ENCODE results near the gene SRSF2. TPM values are rescaled to one million over a fixed set of nuclear protein-coding genes. Genes with fewer than 3 reads are reported as not detected.

Gene SRSF2
- total and polyA plus RNA-seq, 9 donors: 111 to 238 (median 218) TPM

GRCh38 chr17:76722279-76722678 is 14.9 kb downstream of the SRSF2 start:
- 100% methylated on average over 4 of the region's 8 CpGs for WGBS (ENCODE audit: insufficient coverage)
- Histone ChIP-seq H3K36me3 (ENCODE audit: control insufficient read depth, insufficient read depth, low read length) (peaks cover 66% of the 10 kb centered on the region), H3K4me3 (ENCODE audit: low read length) (no peak overlapping the region), H3K9me3 (replicated peaks; ENCODE audit: control insufficient read depth, low read depth, low read length) (no peaks in the 10 kb centered on the region), H3K27me3 (ENCODE audit: control insufficient read depth, insufficient read depth, low read length) (no peaks in the 10 kb centered on the region), H3K4me1 (ENCODE audit: control insufficient read depth, insufficient read depth, low read length) (peaks cover 13% of the 10 kb centered on the region), H3K27ac (ENCODE audit: low read length) (no peak overlapping the region)
- DNase-seq: no peak

- no peaks in the 10 kb centered on the region for H3K27me3 ChIP-seq (ENCODE audit: control insufficient read depth, insufficient read depth, low read length)
- no peak for DNase-seq
- 95% methylated on average over 5 of the region's 10 CpGs for WGBS (ENCODE audit: insufficient coverage)
- peaks cover 74% of the 10 kb centered on the region for H3K36me3 ChIP-seq (ENCODE audit: control insufficient read depth, insufficient read depth, low read length)
- peaks cover 11% of the 10 kb centered on the region for H3K4me1 ChIP-seq (ENCODE audit: control insufficient read depth, insufficient read depth, low read length)
- H3K9me3 ChIP-seq (replicated peaks; ENCODE audit: control insufficient read depth, low read depth, low read length): no peaks in the 10 kb centered on the region
- no peak overlapping the region for H3K4me3 ChIP-seq (ENCODE audit: low read length)
- no peak overlapping the region for H3K27ac ChIP-seq (ENCODE audit: low read length)
Observed at GRCh38 chr17:76721463-76721862, 15.7 kb downstream of the SRSF2 start.

- H3K27me3 ChIP-seq (ENCODE audit: control insufficient read depth, insufficient read depth, low read length): no peaks in the 10 kb centered on the region
- DNase-seq: no peak
- no peak overlapping the region for H3K27ac ChIP-seq (ENCODE audit: low read length)
- WGBS (ENCODE audit: insufficient coverage): 98% methylated on average over 4 of the region's 9 CpGs
- no peaks in the 10 kb centered on the region for H3K9me3 ChIP-seq (replicated peaks; ENCODE audit: control insufficient read depth, low read depth, low read length)
- H3K4me3 ChIP-seq (ENCODE audit: low read length): no peak overlapping the region
- H3K4me1 ChIP-seq (ENCODE audit: control insufficient read depth, insufficient read depth, low read length): peaks cover 11% of the 10 kb centered on the region
- H3K36me3 ChIP-seq (ENCODE audit: control insufficient read depth, insufficient read depth, low read length): peaks cover 79% of the 10 kb centered on the region
Observed at GRCh38 chr17:76720941-76721340, 16.2 kb downstream of the SRSF2 start.

- peaks cover 6% of the 10 kb centered on the region for H3K4me1 ChIP-seq (ENCODE audit: control insufficient read depth, insufficient read depth, low read length)
- no peak overlapping the region for H3K27ac ChIP-seq (ENCODE audit: low read length)
Observed at GRCh38 chr17:76720211-76720610, 16.9 kb downstream of the SRSF2 start.

GRCh38 chr17:76718516-76718915 is 18.6 kb downstream of the SRSF2 start:
- WGBS (ENCODE audit: insufficient coverage): 92% methylated on average over 13 of the region's 16 CpGs
- H3K27ac ChIP-seq (ENCODE audit: low read length): no peak overlapping the region
- H3K9me3 ChIP-seq (replicated peaks; ENCODE audit: control insufficient read depth, low read depth, low read length): no peaks in the 10 kb centered on the region
- no peak for DNase-seq
- H3K27me3 ChIP-seq (ENCODE audit: control insufficient read depth, insufficient read depth, low read length): no peaks in the 10 kb centered on the region
- H3K36me3 ChIP-seq (ENCODE audit: control insufficient read depth, insufficient read depth, low read length): peaks cover 82% of the 10 kb centered on the region
- H3K4me3 ChIP-seq (ENCODE audit: low read length): no peak overlapping the region
- no peaks in the 10 kb centered on the region for H3K4me1 ChIP-seq (ENCODE audit: control insufficient read depth, insufficient read depth, low read length)

More at GRCh38 chr17:76720211-76720610, 16.9 kb downstream of the SRSF2 start:
- H3K4me3 ChIP-seq (ENCODE audit: low read length): no peak overlapping the region
- H3K27me3 ChIP-seq (ENCODE audit: control insufficient read depth, insufficient read depth, low read length): no peaks in the 10 kb centered on the region
- no peak for DNase-seq
- 95% methylated on average over 7 of the region's 9 CpGs for WGBS (ENCODE audit: insufficient coverage)
- peaks cover 86% of the 10 kb centered on the region for H3K36me3 ChIP-seq (ENCODE audit: control insufficient read depth, insufficient read depth, low read length)
- H3K9me3 ChIP-seq (replicated peaks; ENCODE audit: control insufficient read depth, low read depth, low read length): no peaks in the 10 kb centered on the region

GRCh38 chr17:76716839-76717215 is 20.3 kb downstream of the SRSF2 start:
- H3K27ac ChIP-seq (ENCODE audit: low read length): no peak overlapping the region
- H3K4me3 ChIP-seq (ENCODE audit: low read length): no peak overlapping the region
- no peaks in the 10 kb centered on the region for H3K4me1 ChIP-seq (ENCODE audit: control insufficient read depth, insufficient read depth, low read length)
- 86% methylated on average over 1 of the region's 6 CpGs for WGBS (ENCODE audit: insufficient coverage)
- no peaks in the 10 kb centered on the region for H3K27me3 ChIP-seq (ENCODE audit: control insufficient read depth, insufficient read depth, low read length)
- H3K36me3 ChIP-seq (ENCODE audit: control insufficient read depth, insufficient read depth, low read length): peaks cover 76% of the 10 kb centered on the region
- no peaks in the 10 kb centered on the region for H3K9me3 ChIP-seq (replicated peaks; ENCODE audit: control insufficient read depth, low read depth, low read length)
- DNase-seq: no peak

GRCh38 chr17:76716146-76716838 is 20.8 kb downstream of the SRSF2 start:
- H3K27ac ChIP-seq (ENCODE audit: low read length): no peak overlapping the region
- 60% methylated on average over 7 of the region's 13 CpGs for WGBS (ENCODE audit: insufficient coverage)
- no peaks in the 10 kb centered on the region for H3K9me3 ChIP-seq (replicated peaks; ENCODE audit: control insufficient read depth, low read depth, low read length)
- peaks cover 70% of the 10 kb centered on the region for H3K36me3 ChIP-seq (ENCODE audit: control insufficient read depth, insufficient read depth, low read length)
- H3K27me3 ChIP-seq (ENCODE audit: control insufficient read depth, insufficient read depth, low read length): no peaks in the 10 kb centered on the region
- peaks cover 2% of the 10 kb centered on the region for H3K4me1 ChIP-seq (ENCODE audit: control insufficient read depth, insufficient read depth, low read length)
- DNase-seq: no peak
- no peak overlapping the region for H3K4me3 ChIP-seq (ENCODE audit: low read length)

GRCh38 chr17:76715496-76715830 is 21.7 kb downstream of the SRSF2 start:
- H3K27me3 ChIP-seq (ENCODE audit: control insufficient read depth, insufficient read depth, low read length): no peaks in the 10 kb centered on the region
- 80% methylated on average over 1 of the region's 2 CpGs for WGBS (ENCODE audit: insufficient coverage)
- H3K9me3 ChIP-seq (replicated peaks; ENCODE audit: control insufficient read depth, low read depth, low read length): no peaks in the 10 kb centered on the region
- peaks cover 6% of the 10 kb centered on the region for H3K4me1 ChIP-seq (ENCODE audit: control insufficient read depth, insufficient read depth, low read length)
- peak overlapping the region; percentile 17 for H3K27ac ChIP-seq (ENCODE audit: low read length)
- no peak overlapping the region for H3K4me3 ChIP-seq (ENCODE audit: low read length)
- no peak for DNase-seq
- H3K36me3 ChIP-seq (ENCODE audit: control insufficient read depth, insufficient read depth, low read length): peaks cover 62% of the 10 kb centered on the region

- Histone ChIP-seq H3K4me3 (ENCODE audit: low read length) (no peak overlapping the region), H3K27ac (ENCODE audit: low read length) (no peak overlapping the region), H3K36me3 (ENCODE audit: control insufficient read depth, insufficient read depth, low read length) (peaks cover 57% of the 10 kb centered on the region), H3K9me3 (replicated peaks; ENCODE audit: control insufficient read depth, low read depth, low read length) (no peaks in the 10 kb centered on the region), H3K27me3 (ENCODE audit: control insufficient read depth, insufficient read depth, low read length) (no peaks in the 10 kb centered on the region), H3K4me1 (ENCODE audit: control insufficient read depth, insufficient read depth, low read length) (peaks cover 6% of the 10 kb centered on the region)
- peak; percentile 75 for DNase-seq
- WGBS (ENCODE audit: insufficient coverage): no CpG with 5 or more reads among the region's 4 CpGs
Observed at GRCh38 chr17:76714822-76715495, 22.2 kb downstream of the SRSF2 start.

- Histone ChIP-seq H3K27ac (ENCODE audit: low read length) (no peak overlapping the region), H3K36me3 (ENCODE audit: control insufficient read depth, insufficient read depth, low read length) (peaks cover 52% of the 10 kb centered on the region), H3K27me3 (ENCODE audit: control insufficient read depth, insufficient read depth, low read length) (no peaks in the 10 kb centered on the region), H3K9me3 (replicated peaks; ENCODE audit: control insufficient read depth, low read depth, low read length) (no peaks in the 10 kb centered on the region), H3K4me3 (ENCODE audit: low read length) (no peak overlapping the region), H3K4me1 (ENCODE audit: control insufficient read depth, insufficient read depth, low read length) (peaks cover 13% of the 10 kb centered on the region)
- no CpG with 5 or more reads among the region's 5 CpGs for WGBS (ENCODE audit: insufficient coverage)
- no peak for DNase-seq
Observed at GRCh38 chr17:76714336-76714735, 22.8 kb downstream of the SRSF2 start.

All from muscle of leg (tissue), 11 donors.